Measurements from ENCODE around the gene ST8SIA6. TPM values are rescaled to one million over a fixed set of nuclear protein-coding genes. Genes with fewer than 3 reads are reported as not detected.
A peak's percentile ranks its signal among the peaks of the same experiment; 100 is the strongest.

Gene ST8SIA6
- total and polyA plus RNA-seq, 2 of the 8 experiments (the other 6 are each of a cell fraction or from before 2014, with no cell fraction given) = 0.70 to 1.1 TPM

- TF ChIP-seq CHD7 (IDR thresholded peaks at IDR 0.05; ENCODE audit: insufficient replicate concordance, low read length) (no peak), CTCF (IDR thresholded peaks at IDR 0.05; ENCODE audit: control extremely low read depth in 1 of 3, insufficient read depth in 1 of 3, low read depth in 1 of 3, low read length in 3 of 3) (no peak), RXRA (IDR thresholded peaks at IDR 0.05; ENCODE audit: insufficient read depth, low read depth, low read length) (no peak), KDM5A (IDR thresholded peaks at IDR 0.05; ENCODE audit: low read length) (no peak), CHD2 (IDR thresholded peaks at IDR 0.05; ENCODE audit: low read length) (no peak), TBP (IDR thresholded peaks at IDR 0.05; ENCODE audit: low read depth, low read length) (peak; percentile 33; the same call in 1 of the 2 replicates), PHF8 (conservative IDR thresholded peaks at IDR 0.05; ENCODE audit: low read depth, low read length) (peak; percentile 36), CBX8 (IDR thresholded peaks at IDR 0.05; ENCODE audit: borderline replicate concordance, low read depth, low read length) (no peak)
These were observed 863 bp downstream of the ST8SIA6 start (continued) for GRCh38 chr10:17453373-17454091.

Data from H1 (cell line).